ENCODE measurements around the gene EEPD1. TPM values are rescaled to one million over a fixed set of nuclear protein-coding genes. Genes with fewer than 3 reads are reported as not detected.

The EEPD1 gene
- total RNA-seq, 1 experiment from 2014 or later: 26.3 TPM

- DNase-seq (ENCODE audit: low spot score): no peak
Measured at GRCh38 chr7:36299223-36299774, 146.2 kb downstream of the EEPD1 start.

- DNase-seq (ENCODE audit: low spot score): no peak
Measured at GRCh38 chr7:36299823-36300341, 146.8 kb downstream of the EEPD1 start.

GRCh38 chr7:36300696-36301350, 147.8 kb downstream of the EEPD1 start:
- no peak for DNase-seq (ENCODE audit: low spot score)

- DNase-seq (ENCODE audit: low spot score): peak; percentile 37
Measured at GRCh38 chr7:36301914-36302771, 149.1 kb downstream of the EEPD1 start.

GRCh38 chr7:36303202-36304098, 150.4 kb downstream of the EEPD1 start:
- peak; percentile 99 for DNase-seq (ENCODE audit: low spot score)

GRCh38 chr7:36304099-36304425, 151.0 kb downstream of the EEPD1 start:
- DNase-seq (ENCODE audit: low spot score): no peak

- DNase-seq (ENCODE audit: low spot score): no peak
Measured at GRCh38 chr7:36305226-36305625, 152.2 kb downstream of the EEPD1 start.

GRCh38 chr7:36305648-36306047, 152.6 kb downstream of the EEPD1 start:
- no peak for DNase-seq (ENCODE audit: low spot score)

- no peak for DNase-seq (ENCODE audit: low spot score)
Measured at GRCh38 chr7:36306222-36306621, 153.2 kb downstream of the EEPD1 start.

- no peak for DNase-seq (ENCODE audit: low spot score)
Measured at GRCh38 chr7:36306722-36307121, 153.7 kb downstream of the EEPD1 start.

GRCh38 chr7:36308031-36308430, 155.0 kb downstream of the EEPD1 start:
- DNase-seq (ENCODE audit: low spot score): peak; percentile 24

- DNase-seq (ENCODE audit: low spot score): no peak
Measured at GRCh38 chr7:36309301-36309700, 156.2 kb downstream of the EEPD1 start.

- no peak for DNase-seq (ENCODE audit: low spot score)
Measured at GRCh38 chr7:36309716-36310115, 156.7 kb downstream of the EEPD1 start.

- DNase-seq (ENCODE audit: low spot score): no peak
Measured at GRCh38 chr7:36310897-36311296, 157.8 kb downstream of the EEPD1 start.

GRCh38 chr7:36311539-36311938, 158.5 kb downstream of the EEPD1 start:
- no peak for DNase-seq (ENCODE audit: low spot score)

GRCh38 chr7:36312064-36312914, 159.2 kb downstream of the EEPD1 start:
- DNase-seq (ENCODE audit: low spot score): no peak

- no peak for DNase-seq (ENCODE audit: low spot score)
Measured at GRCh38 chr7:36312915-36313334, 159.9 kb downstream of the EEPD1 start.

GRCh38 chr7:36313607-36314006, 160.6 kb downstream of the EEPD1 start:
- no peak for DNase-seq (ENCODE audit: low spot score)

- DNase-seq (ENCODE audit: low spot score): no peak
Measured at GRCh38 chr7:36314491-36314890, 161.4 kb downstream of the EEPD1 start.

- peak; percentile 11 for DNase-seq (ENCODE audit: low spot score)
Measured at GRCh38 chr7:36315309-36315944, 162.4 kb downstream of the EEPD1 start.

All from A172 (cell line).